CD4-positive, alpha-beta T cell treated with Interleukin-4 for 4 hours (primary cell): ENCODE results near the gene CDH1.
"Not testable (repeated sequence)": the region's sequence is repeated elsewhere in the genome, so short reads cannot be mapped to it uniquely, and the experiment has no call there.

ENCODE experiments used
- DNase-seq: peaks from one replicate; pipeline ENCODE4 v3.0.0-alpha.2; 2020

CDH1 gene

DNA sequence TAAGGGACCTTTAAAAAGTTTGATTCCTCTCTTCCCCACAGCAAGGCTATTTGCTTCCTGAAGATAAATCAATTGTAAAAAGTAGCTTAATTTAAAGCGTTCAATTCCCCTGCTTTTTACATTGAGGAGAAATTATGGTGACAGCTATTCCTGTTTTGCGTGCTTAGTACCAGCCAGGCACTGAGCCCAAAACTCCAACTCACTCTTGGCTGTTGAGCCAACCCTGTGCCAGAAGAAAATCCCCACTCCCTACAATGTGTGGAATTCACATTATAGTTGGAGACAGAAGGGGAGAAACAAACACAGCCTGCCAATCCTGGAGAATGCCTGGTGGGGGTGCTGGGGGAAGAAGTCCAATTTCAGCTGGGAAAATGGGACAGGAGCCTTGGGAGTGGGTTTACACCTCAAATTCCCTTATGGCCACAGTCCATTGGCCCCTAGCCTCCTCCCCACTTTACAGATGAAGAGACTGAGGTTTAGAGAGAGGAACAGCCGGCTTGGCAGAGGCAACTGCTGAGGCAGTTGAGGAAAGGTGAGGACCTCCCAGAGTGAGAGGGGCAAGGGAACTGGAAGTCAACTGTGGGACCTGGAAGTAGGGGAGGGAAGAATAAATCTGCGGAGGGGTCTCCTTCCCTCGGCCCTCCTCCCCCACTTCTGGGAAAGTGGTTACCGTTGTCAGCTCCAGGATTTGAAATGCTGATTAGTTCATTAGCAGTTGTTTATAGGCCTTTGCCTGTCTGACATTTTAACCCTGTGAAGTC lies 26.1 kb downstream of the CDH1 start:
- DNase-seq, result no peak

DNA sequence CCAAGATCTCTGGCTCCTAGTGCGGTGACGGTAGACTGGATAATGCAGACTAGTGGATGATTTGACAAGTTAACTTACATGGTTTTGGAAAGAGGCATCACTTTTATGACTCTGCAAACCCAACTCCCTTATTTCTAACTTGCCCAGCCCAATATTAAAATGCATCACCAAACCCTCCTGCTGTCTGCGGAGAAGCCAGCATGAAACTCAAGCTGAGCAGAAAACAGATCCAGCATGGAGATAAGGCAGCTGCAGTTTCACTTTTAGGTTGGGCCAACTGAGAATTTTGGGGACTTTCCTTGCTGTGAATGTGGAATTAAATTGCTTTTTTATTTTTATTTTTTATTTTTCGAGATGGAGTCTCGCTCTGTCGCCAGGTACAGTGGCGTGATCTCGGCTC lies 27.8 kb downstream of the CDH1 start:
- DNase-seq, result peak; percentile 41

DNA sequence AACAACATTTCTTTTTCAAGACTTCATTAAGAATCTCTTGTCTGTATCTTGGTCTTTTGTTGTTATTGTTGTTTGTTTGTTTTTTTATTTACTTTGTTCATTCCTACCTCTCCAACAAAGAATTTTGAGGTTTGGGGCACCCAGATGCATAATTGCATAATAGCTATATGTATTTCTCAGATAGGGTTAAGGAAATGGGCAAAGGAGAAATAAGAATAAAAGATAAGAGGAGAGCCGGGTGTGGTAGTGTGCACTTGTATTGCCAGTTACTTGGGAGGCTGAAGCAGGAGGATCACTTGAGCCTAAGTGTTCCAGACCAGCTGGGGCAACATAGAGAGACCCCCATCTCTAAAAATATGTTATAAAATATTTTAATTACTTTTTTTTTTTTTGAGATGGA lies 30.5 kb downstream of the CDH1 start:
- DNase-seq, result no peak

DNA sequence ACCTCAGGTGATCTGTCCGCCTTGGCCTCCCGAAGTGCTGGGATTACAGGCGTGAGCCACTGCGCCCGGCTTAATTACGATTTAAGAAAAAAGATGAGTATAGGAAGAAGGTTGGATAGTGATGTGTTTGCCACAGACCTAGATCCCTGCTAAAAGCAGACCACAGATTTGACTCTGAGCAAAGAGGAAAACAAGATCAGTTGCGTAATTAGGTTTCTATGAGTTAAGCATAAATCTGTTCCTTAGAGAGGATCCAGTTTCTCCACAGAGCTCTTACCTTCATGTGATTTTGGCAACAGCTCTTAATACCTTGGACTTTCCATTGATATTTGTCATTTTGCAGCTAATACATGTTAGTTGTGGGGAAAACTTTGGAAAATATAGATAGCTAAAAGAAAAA lies 31.1 kb downstream of the CDH1 start:
- DNase-seq, result no peak

DNA sequence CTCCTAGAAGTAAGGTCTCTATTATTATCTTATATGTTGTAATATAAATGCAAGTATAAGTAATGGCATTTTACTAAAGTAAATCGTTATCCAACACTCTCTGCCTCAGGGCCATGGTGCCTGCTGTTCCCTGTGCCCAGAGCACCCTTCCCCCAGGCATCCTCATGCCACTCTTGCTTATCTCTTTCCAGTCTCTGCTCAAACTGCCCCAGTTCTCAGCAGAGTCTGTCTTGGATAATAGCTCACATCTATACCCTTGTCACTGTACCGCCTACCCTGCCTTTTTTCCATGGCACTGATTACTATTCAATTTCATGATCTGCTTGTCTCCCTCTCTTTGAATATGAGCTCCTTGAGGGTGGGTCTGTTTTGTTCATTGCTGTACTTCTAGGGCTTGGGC lies 31.7 kb downstream of the CDH1 start:
- DNase-seq, result no peak

DNA sequence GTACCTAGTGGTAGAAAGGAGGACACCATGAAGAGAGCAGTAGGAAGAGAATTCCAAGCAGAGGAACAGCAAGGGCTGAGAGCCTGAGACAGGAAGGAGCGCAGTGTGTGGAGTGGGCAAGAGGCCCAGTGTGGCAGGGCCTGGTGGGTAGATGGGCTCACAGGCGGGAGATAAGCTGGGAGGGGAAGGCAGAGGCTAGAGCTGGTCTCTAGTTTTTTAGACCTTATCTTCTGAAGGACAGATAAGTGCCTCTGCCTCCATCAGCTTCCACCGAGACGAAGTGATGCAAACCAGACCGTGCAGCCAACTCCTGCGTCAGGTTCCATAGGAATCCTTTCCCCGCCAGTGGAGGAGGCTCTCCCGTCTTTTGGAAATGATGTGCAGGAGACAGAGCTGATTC lies 33.6 kb downstream of the CDH1 start:
- no peak for DNase-seq

DNA sequence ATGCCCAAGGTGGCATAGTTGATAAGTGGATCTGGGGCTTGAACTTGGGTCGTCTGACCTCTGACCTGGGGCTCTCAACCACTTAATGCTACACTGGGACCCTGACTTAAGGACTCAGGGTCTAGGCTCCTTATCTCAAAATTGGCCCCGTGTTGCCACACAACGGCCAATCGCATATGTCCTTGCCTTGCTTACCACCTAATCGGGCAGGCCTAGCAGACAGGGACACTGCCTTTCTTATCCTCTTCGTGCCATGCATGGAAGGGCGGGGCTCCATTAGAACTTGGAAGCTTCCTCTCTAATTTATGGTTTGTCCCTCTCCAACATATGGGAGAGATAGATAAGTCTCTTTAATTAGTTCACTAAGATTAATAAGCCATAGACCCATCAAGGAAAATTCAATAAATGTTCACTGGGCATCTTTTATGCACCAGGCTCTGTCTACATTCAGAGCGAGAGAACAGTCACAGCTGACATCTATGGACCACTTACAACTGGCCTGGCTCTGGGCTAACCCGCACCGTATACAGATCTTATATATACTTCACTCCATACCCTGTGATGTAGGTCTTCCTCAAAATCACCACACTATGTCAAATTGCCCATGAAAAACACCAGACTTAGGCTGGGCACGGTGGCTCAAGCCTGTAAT lies 35.1 kb downstream of the CDH1 start:
- DNase-seq, result no peak

DNA sequence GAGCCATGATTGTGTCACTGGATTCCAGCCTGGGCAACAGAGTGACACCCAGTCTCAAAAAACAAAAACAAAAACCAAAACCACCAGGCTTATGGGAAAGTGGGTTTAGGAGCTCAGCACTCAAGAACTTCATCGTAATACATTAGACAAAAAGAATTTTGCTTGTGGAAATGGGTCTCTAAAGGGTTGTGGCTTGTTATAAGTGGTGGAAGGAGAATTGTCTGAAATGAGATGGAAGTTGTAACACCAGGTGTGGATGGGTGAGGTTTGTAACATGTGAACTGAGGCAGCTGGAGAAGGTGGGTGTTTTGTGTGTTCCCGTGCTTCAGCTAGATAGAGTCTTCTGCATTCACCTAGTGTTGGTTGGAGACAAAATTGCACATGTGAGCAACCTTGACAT lies 35.8 kb downstream of the CDH1 start:
- no peak for DNase-seq

DNA sequence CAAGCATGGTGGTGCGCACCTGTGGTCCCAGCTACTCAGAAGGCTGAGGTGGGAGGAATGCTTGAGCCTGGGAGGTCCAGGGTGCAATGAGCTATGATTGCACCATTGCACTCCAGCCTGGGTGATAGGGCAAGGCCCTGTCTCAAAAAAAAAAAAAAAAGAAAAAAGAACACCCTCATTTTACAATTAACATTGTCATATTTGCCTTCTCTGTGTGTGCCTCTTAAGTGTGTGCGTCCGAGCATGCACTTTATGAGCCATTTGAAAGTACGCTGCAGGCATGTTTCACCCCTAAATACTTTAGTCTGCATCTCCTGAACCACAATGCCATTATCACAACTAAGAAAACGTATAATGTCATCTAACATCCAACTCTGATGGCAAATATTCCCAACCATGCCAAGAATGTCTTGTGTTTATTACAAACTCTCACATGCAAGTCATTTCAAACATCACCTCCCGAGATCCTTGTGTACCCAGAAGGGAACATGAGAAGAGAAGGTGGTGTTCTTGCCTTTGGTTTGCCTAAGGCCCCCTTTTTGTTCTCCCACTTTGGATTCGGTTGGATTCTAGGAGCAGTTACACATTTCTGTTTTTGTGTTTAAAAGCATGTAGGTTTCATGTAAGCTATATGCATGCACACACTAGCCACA lies 38.0 kb downstream of the CDH1 start:
- DNase-seq, result no peak

DNA sequence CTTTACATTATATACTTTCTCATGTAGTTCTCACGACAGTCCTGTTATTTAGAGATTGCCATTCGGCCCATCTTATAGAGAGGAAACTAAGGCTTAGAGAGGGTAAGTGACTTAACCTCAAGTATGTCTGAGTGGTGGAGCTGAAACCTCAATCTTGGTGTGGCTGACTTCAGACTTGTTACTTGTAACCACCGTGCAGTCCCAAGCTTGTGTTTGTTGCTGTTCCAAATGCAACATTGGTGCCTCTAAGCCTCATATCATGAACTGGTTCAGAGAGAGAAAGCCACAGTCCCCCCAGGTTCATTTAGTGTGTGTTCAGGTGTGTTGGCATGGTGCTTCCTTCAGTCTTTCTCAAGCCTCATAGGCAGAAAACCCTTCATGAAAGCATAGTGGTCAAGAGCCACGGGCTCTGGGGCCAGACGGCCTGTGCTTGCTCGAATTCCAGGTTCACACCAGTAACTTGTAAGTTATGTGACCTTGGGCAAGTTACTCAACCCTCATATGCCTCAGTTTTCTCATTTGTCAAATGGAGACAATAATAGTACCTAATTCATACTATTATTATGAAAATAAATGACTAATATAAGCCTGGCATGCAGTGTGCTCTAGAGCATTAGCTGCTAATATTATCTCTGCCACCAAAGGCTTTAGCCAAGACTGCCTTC lies 39.9 kb downstream of the CDH1 start:
- peak; percentile 20 for DNase-seq

DNA sequence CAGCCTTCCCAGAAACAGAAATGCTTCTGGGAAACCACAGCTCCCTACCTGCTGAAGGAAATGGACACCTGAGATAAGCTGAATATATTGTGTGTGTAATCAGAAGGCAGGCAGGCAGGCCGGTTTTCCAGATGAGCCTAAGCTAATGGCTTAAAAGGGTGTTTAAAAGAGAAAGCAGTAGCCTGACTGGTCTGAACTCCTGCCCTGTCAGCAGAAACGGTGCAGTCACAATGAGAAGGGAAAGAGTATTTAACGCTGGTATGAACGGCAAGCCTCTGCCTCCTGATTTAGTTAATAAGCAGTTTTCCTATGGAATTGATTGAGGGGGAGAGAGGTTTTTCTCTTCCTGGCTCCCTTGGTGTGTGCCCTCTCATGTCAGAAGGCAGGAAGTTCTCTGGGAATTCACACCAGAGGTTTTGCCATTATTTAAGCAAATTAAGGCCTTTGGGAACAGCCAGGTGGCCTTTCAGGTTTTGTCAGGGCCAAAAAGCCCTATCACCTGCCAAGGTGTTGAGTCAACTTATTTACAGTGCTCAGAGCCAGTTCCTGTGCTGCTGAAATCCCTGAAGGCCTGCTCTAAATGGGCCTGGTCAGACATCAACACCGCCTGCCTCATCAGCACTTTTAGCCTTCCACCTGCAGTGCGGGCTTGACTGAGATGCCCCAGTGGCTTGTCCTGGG lies 41.6 kb downstream of the CDH1 start:
- no peak for DNase-seq

DNA sequence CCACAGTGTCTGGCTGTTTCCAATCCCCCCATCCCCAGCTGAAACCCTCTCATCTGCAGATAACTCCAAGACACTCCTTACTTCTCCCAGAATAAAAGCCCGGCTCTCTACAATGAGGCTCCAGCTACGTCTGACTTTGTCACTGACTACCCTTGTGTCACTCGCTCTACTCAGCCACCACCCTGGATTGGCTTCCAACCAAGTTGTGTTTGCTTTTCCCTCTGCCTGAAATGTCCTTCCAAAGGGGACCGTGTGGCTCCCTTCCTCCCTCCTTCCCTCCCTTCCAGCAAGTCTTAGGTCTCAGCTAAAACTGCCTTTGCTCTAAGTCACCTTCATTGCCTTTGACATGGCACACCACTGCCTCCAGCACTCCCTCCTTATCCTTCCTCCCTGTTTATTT lies 42.8 kb downstream of the CDH1 start:
- no peak for DNase-seq

DNA sequence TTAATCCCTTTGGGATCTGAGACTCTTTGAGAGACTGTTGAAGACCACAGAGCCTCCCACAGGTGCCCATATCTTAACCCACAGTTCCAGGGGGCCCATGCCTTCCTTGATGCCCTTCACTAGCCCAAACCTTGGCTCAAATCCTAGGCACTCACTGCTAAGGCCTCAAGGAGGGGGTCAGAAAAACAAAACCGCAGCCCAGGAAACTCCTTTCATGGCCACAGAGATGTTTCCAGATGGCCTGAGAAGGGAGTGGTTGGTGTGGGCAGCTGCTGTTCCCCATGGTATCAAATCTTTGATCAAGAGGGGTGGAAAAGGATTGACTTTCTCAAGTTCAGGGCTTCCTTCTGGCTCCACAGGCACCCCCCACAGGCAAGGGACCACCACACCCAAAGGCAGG lies 44.7 kb downstream of the CDH1 start:
- no peak for DNase-seq

DNA sequence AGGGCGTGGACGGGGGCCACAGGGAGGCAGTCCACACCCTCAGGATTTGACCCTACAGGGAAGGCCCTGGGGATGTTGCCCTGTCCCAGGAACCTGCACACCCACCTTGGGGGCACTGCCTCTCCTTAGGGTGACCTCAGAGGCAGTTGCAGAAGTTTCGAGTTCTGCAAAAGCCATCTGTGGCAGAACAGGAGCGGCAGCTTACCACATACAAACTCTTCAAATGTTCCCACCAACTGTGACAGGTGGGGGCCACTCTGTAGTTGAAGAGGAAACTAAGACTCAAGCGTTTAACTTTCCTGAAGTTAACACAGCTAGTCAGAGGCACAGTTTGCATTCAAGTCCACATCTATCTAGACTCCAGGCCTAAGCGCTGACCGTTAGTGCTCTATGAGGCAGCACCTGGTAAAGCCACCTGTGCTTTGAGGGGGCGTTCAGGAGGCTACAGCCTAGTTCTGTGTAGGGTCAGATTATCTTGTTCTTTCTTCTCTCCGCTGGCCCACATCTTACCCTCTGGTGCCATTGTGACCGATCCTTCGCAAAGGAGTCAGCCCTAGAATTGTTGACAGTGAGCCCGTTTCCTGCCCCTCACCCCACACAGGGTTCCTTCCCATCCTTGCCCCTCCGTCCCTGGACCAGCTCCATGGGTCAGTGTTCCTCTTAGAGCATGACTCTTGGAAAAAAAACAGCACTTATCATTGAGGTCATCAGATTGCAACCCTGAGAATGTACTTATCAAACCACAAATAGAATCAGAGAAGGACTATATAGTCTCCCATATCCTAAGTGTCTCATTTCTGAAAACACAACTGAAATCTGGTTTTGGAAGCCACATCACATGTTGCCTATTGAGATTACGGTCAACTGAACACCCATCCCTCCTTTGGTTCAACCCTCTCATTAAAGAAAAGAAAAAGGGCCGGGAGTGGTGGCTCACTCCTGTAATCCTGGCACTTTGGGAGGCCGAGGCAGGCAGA lies 45.4 kb downstream of the CDH1 start:
- DNase-seq, result no peak

DNA sequence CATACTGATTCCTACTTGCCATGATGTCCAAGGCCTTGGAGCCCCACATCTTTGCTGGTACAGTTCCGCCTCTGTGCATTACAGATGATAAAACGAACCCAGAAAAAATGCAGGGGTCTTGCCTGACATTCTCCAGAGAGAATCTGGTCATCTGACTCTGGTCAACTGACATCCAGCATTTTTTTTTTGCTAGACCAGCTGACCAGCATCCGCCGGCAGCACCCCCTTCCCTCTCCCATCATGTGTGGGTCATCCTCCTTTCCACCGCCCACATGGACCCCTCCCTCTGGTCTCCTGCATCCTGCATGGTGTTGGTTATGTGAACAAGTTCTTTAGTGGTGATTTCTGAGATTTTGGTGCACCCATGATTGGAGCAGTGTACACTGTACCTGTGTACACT lies 47.1 kb downstream of the CDH1 start:
- no peak for DNase-seq

DNA sequence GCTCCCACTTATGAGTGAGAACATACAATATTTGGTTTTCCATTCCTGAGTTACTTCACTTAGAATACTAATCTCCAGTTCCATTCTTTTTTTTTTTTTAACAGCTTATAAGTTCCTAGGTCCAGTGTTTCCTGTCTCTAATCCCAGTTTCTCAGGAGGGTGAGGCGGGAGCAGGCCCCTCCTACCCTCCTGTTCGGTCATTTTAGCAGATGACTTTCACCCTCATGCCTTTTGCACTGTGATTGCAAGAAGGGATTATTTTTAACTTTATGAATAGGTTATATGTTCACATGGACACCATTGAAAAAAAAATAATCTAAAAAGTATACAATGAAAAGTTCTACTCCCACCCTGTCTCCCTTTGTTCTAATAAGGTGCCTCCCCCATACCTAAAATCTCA lies 47.6 kb downstream of the CDH1 start:
- no peak for DNase-seq

DNA sequence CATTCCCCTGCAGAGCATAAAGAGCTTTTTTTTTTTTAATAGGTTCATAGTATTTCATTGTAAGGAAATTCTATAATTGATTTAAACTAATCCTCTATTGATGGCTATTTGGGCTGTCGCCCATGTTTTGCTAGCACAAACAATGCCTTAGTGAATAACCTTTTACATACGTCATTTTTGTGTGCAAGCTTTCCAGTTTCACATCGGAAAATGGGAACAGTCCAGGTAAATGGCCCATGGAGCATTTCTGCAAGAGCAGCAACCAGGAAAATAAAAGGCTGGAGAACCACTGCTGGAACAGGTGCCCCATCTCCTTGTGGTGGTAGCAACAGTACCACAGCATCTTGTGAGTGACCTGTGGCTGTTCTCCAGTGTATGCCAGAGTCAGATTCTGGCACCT lies 48.6 kb downstream of the CDH1 start:
- DNase-seq, result no peak

DNA sequence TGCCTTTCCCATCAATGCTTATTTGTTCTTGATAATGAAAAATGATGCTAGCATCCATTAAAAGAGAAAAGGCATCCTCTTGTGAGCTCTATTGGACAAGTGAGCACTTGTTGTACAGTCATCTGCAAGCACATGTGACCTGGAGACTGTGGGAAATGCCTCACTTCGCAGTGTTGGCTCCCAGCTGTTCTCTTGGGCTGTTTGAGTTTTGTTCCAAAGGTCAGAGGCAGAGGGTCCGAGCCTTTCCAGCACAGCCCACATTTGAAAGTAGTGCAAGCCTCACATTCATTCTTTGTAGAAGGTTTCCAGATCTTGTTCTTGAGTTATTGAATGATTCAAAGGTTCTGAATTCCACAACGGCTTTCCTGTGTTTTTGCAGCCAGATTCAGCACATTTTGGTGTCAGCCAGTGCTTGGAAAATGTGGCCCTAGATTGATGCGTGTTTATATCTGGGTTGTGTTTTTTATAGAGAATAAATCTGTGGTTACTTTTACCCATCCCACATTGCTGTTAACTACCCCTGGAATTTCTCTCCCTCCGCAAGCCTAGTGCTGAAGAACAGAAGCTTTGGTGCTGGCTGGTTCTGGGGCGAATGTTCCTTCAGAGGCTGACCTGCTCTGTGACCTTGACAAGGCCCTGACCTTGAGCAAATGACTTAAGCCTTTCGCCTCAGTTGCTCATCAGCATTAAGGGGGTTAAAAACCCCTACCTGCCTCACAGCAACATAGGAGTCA lies 49.8 kb downstream of the CDH1 start:
- DNase-seq, result no peak

DNA sequence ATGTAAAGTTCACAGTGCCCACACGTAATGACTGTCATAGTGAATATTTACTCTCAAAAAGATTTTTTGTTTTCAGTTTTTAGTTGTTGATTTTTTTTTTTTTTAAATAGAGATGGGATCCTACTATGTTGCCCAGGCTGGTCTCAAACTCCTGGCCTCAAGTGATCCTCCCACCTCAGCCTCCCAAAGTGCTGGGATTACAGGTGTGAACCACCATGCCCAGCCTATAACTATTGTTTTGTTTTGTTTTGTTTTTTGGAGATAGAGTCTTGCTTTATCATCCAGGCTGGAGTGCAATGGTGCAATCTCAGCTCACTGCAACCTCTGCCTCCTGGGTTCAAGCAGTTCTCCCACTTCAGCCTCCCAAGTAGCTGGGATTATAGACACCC lies 50.3 kb downstream of the CDH1 start:
- DNase-seq, result not testable (repeated sequence)

DNA sequence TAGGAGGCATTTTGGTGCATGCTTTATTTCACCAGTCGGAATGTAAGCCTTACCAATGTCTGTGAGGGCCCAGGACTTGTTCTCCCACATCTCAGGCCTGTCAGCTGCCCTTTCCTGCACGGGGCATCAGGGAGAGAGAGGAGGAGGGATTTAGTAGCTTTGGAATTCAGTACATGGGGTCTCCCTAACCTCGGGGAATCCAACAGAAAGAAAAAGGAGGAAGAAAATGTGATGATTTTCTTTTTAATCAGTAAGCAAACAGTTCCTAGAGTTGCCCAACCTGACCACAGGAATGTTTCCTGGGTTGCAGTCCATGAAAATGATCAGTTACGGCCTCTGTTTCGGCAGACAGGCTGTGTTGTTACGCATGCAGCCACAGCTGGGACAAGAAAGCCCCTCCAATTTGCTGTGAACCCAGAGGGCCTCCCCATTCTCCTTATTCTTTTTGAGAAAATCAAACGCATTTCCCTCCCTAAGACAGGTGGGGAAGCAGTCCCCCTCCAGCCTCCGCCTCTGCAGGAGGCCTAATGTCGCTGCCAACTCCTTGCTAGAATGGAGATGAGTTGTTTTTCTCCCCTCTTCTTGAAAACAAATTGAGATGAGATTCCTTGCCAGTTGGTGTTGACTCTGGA lies 53.2 kb downstream of the CDH1 start:
- DNase-seq, result no peak

DNA sequence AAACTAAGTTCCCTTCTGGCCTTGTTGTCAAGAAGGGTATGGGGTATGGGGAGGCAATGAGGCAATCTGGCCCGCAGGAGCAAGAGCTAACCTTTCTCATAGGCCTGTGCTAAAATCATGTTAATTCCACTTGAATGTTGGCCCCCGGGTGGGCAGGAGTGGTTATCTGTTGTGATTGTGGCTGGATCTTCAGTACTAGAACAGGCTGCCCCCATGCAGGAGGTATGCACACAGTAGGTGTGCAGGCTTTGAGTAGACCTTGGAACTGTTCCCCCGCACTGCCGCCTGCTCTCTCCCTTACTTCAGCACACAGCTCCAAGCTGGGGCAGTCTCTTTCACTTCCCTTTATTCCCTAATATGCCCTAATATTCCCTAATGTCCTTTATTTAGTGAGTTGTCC lies 53.9 kb downstream of the CDH1 start:
- no peak for DNase-seq
